H1 (cell line): ENCODE results near the gene LUC7L3. TPM values are rescaled to one million over a fixed set of nuclear protein-coding genes. Genes with fewer than 3 reads are reported as not detected.

Experiments used
- CTCF ChIA-PET: fragments of 300-600 bp; sonication (Branson Sonifier 250); formaldehyde crosslinking; loops from one replicate; lab custom pipeline; 2021; ENCODE audit not compliant: partially characterized antibody; lab: Charles Lee
- POLR2A ChIA-PET: fragments of 300-600 bp; sonication (Branson Sonifier 250); formaldehyde crosslinking; loops from one replicate; lab custom pipeline; 2021; ENCODE audit warnings: inconsistent platforms; ENCODE audit not compliant: partially characterized antibody; lab: Charles Lee
- DNase-seq, 2 experiments: peaks; one replicate each; pipeline versions ENCODE4 v3.0.0 to v3.0.0-alpha.2; 2010 to 2022; ENCODE audit warnings: low spot score in 2 of 2, low read depth in 1 of 2, mixed read lengths in 1 of 2
- FAIRE-seq: peaks from 2 replicates; lab custom pipeline; 2011; peaks lifted over from hg19 to GRCh38; lab: Jason Lieb, UNC
- H2AFZ ChIP-seq: 2 replicates; pipeline ENCODE4 v1.8.1; 2012; ENCODE audit warnings: low read length, inconsistent platforms
- H2AK5ac ChIP-seq: 2 replicates; pipeline ENCODE4 v1.6.1; 2013; ENCODE audit warnings: low read depth, low read length
- H2BK120ac ChIP-seq: replicated peaks from 2 replicates; pipeline ENCODE3; 2013; ENCODE audit warnings: low read depth, low read length, inconsistent platforms
- H2BK12ac ChIP-seq: 2 replicates; pipeline ENCODE4 v1.6.1; 2013; ENCODE audit warnings: low read depth, low read length
- H2BK15ac ChIP-seq: 2 replicates; pipeline ENCODE4 v1.6.1; 2013; ENCODE audit warnings: low read length
- H2BK20ac ChIP-seq: 2 replicates; pipeline ENCODE4 v1.6.1; 2013; ENCODE audit warnings: low read length
- H2BK5ac ChIP-seq: 2 replicates; pipeline ENCODE4 v1.6.1; 2013; ENCODE audit warnings: low read depth, low read length
- H3K14ac ChIP-seq: 2 replicates; pipeline ENCODE4 v1.6.1; 2013; ENCODE audit warnings: inconsistent platforms; ENCODE audit not compliant: insufficient read length
- H3K18ac ChIP-seq: 2 replicates; pipeline ENCODE4 v1.6.1; 2013; ENCODE audit warnings: low read length; ENCODE audit errors: extremely low read depth
- H3K23ac ChIP-seq: 2 replicates; pipeline ENCODE4 v1.6.1; 2013; ENCODE audit warnings: inconsistent platforms; ENCODE audit not compliant: insufficient read length
- H3K23me2 ChIP-seq: 2 replicates; pipeline ENCODE4 v1.6.1; 2013; ENCODE audit warnings: low read depth, low read length
- H3K27ac ChIP-seq: 2 replicates; pipeline ENCODE4 v1.6.1; 2011; ENCODE audit warnings: low read depth, low read length, inconsistent platforms
- H3K27me3 ChIP-seq, 4 experiments: replicated peaks in 1 of 4; 1 replicate in 1 of 4; 2 replicates in 3 of 4; pipeline versions ENCODE4 v1.6.1 to v1.8.1; 2011 to 2013; ENCODE audit warnings: low read length in 3 of 4, mild to moderate bottlenecking in 3 of 4, inconsistent platforms in 2 of 4, mixed read lengths in 2 of 4, moderate library complexity in 1 of 4; ENCODE audit not compliant: control insufficient read depth in 3 of 4, insufficient read depth in 3 of 4; ENCODE audit errors: extremely low read depth in 1 of 4
- H3K36me3 ChIP-seq, 4 experiments: 2 replicates each; pipeline versions ENCODE4 v1.6.1 to v1.8.1; 2011 to 2013; ENCODE audit warnings: mild to moderate bottlenecking in 4 of 4, low read length in 3 of 4, moderate library complexity in 2 of 4, control low read depth in 1 of 4, inconsistent platforms in 1 of 4; ENCODE audit not compliant: insufficient read depth in 4 of 4, control insufficient read depth in 2 of 4
- H3K4ac ChIP-seq: replicated peaks from 2 replicates; pipeline ENCODE3; 2013; ENCODE audit warnings: low read length, low read depth, mixed read lengths, inconsistent platforms; ENCODE audit not compliant: insufficient read length
- H3K4me1 ChIP-seq, 4 experiments: replicated peaks in 1 of 4; 1 replicate in 1 of 4; 2 replicates in 3 of 4; pipeline versions ENCODE4 v1.6.1 to v1.8.1; 2011 to 2013; ENCODE audit warnings: low read length in 3 of 4, inconsistent platforms in 2 of 4, mixed read lengths in 1 of 4; ENCODE audit not compliant: insufficient read depth in 4 of 4, control insufficient read depth in 3 of 4
- H3K4me2 ChIP-seq, 2 experiments: 2 replicates each; pipeline versions ENCODE4 v1.6.1 to v1.8.1; 2011 to 2013; ENCODE audit warnings: low read depth in 2 of 2, low read length in 2 of 2, control low read depth in 1 of 2, inconsistent platforms in 1 of 2, mild to moderate bottlenecking in 1 of 2; ENCODE audit not compliant: insufficient read depth in 1 of 2
- H3K4me3 ChIP-seq, 4 experiments: fragments of 200-600, 300-600 bp in 1 of 4; sonication (generic), shearing (Covaris generic), sonication (Bioruptor Twin) in 1 of 4; 2 replicates each; pipeline versions ENCODE4 v1.5.1 to v1.8.1; 2011 to 2016; ENCODE audit warnings: low read length in 4 of 4, low read depth in 3 of 4, control low read depth in 2 of 4, inconsistent platforms in 2 of 4, mild to moderate bottlenecking in 2 of 4, mixed read lengths in 1 of 4, moderate library complexity in 1 of 4; ENCODE audit not compliant: insufficient read depth in 2 of 4; ENCODE audit errors: extremely low read depth in 1 of 4
- H3K56ac ChIP-seq: replicated peaks from 2 replicates; pipeline ENCODE3; 2013; ENCODE audit warnings: low read depth, mild to moderate bottlenecking, mixed read lengths, low read length, inconsistent platforms; ENCODE audit not compliant: insufficient read length
- H3K79me1 ChIP-seq: 2 replicates; pipeline ENCODE4 v1.6.1; 2013; ENCODE audit warnings: low read depth, low read length, control low read depth
- H3K79me2 ChIP-seq, 2 experiments: 2 replicates each; pipeline versions ENCODE4 v1.6.1 to v1.8.1; 2012 to 2013; ENCODE audit warnings: low read length in 2 of 2, mild to moderate bottlenecking in 2 of 2, inconsistent platforms in 1 of 2; ENCODE audit not compliant: insufficient read depth in 2 of 2, control insufficient read depth in 1 of 2
- H3K9ac ChIP-seq, 4 experiments: replicated peaks in 1 of 4; 1 replicate in 1 of 4; 2 replicates in 3 of 4; pipeline versions ENCODE4 v1.6.1 to v1.8.1; 2011 to 2013; ENCODE audit warnings: low read depth in 3 of 4, low read length in 3 of 4, control low read depth in 2 of 4, mild to moderate bottlenecking in 2 of 4, moderate library complexity in 2 of 4, inconsistent platforms in 1 of 4; ENCODE audit errors: extremely low read depth in 1 of 4
- H3K9me3 ChIP-seq, 2 experiments: 2 replicates each; pipeline versions ENCODE4 v1.6.1 to v1.8.1; 2012 to 2013; ENCODE audit warnings: mild to moderate bottlenecking in 2 of 2, moderate library complexity in 2 of 2, control low read depth in 1 of 2, inconsistent platforms in 1 of 2, low read depth in 1 of 2, low read length in 1 of 2, mixed read lengths in 1 of 2; ENCODE audit not compliant: insufficient read depth in 2 of 2
- H4K20me1 ChIP-seq, 2 experiments: replicated peaks in 1 of 2; 2 replicates each; pipeline versions ENCODE3 to v1.8.1; 2011 to 2013; ENCODE audit warnings: inconsistent platforms in 2 of 2, low read length in 2 of 2, mild to moderate bottlenecking in 1 of 2; ENCODE audit not compliant: insufficient read depth in 2 of 2, control insufficient read depth in 1 of 2
- H4K5ac ChIP-seq: 2 replicates; pipeline ENCODE4 v1.6.1; 2013; ENCODE audit warnings: low read length, low read depth, mixed read lengths, inconsistent platforms; ENCODE audit not compliant: insufficient read length
- H4K8ac ChIP-seq: 2 replicates; pipeline ENCODE4 v1.8.0; 2013; ENCODE audit warnings: mild to moderate bottlenecking, moderate library complexity, low read length, inconsistent platforms; ENCODE audit not compliant: insufficient read depth; ENCODE audit errors: extremely low read depth
- H4K91ac ChIP-seq: replicated peaks from 2 replicates; pipeline ENCODE3; 2013; ENCODE audit warnings: low read length, mixed read lengths, inconsistent platforms; ENCODE audit not compliant: insufficient read length
- CBX8 ChIP-seq: fragments of 300-800, 300-1000 bp; sonication (generic); IDR thresholded peaks from 2 replicates; pipeline ENCODE4 v1.7.1; 2016; ENCODE audit warnings: low read depth, low read length, borderline replicate concordance
- CTBP2 ChIP-seq: IDR thresholded peaks from 2 replicates; pipeline ENCODE4 v1.7.0; 2011; ENCODE audit warnings: borderline replicate concordance, mild to moderate bottlenecking, moderate library complexity, mixed read lengths, low read length; ENCODE audit not compliant: insufficient read depth, insufficient read length
- EP300 ChIP-seq, 2 experiments: IDR thresholded peaks; 1 replicate in 1 of 2; 2 replicates in 1 of 2; pipeline ENCODE4 v1.6.1; 2011 to 2012; ENCODE audit warnings: low read depth in 2 of 2, low read length in 2 of 2, mild to moderate bottlenecking in 2 of 2, borderline replicate concordance in 1 of 2, inconsistent platforms in 1 of 2, moderate library complexity in 1 of 2
- NANOG ChIP-seq: IDR thresholded peaks from 2 replicates; pipeline ENCODE4 v1.6.1; 2011; ENCODE audit warnings: low read length, low read depth, mild to moderate bottlenecking, inconsistent platforms; ENCODE audit not compliant: insufficient read depth, poor library complexity, severe bottlenecking
- POLR2A ChIP-seq, 2 experiments: IDR thresholded peaks; 1 replicate in 1 of 2; 2 replicates in 1 of 2; pipeline ENCODE4 v1.6.1; 2011; ENCODE audit warnings: low read depth in 2 of 2, low read length in 2 of 2, mild to moderate bottlenecking in 2 of 2; ENCODE audit errors: control extremely low read depth in 1 of 2
- POLR2AphosphoS5 ChIP-seq: IDR thresholded peaks from 2 replicates; pipeline ENCODE4 v1.6.1; 2011; ENCODE audit warnings: low read depth, low read length
- WGBS, 2 experiments: shearing (Covaris generic) in 1 of 2; methylation state at CpG; one replicate each; pipeline versions ENCODE4 v1.1.6 to v1.1.7; 2013 to 2015; ENCODE audit warnings: low lambda C conversion rate in 2 of 2, mixed read lengths in 2 of 2, inconsistent platforms in 1 of 2, low coverage in 1 of 2, missing lambda C conversion rate in 1 of 2; ENCODE audit not compliant: insufficient replicate concordance in 2 of 2, insufficient coverage in 1 of 2, insufficient read length in 1 of 2; ENCODE audit errors: extremely low coverage in 1 of 2, missing lambda C conversion rate in 1 of 2; 5-methylcytosine and 5-hydroxymethylcytosine counted together
- polyA plus RNA-seq, 7 experiments: library from polyadenylated mRNA; depleted of rRNA in 3 of 7; stranded (reverse) in 5 of 7; unstranded in 2 of 7; fragments of >200 nt in 5 of 7; fragments of 200-250 nt in 2 of 7; gene quantifications; 1 replicate in 5 of 7; 2 replicates in 1 of 7; 4 replicates in 1 of 7; pipeline versions ENCODE4 v1.2.1 to v1.2.3, GENCODE V29; 2011 to 2013; ENCODE audit warnings: missing spikeins in 2 of 7, mixed read lengths in 2 of 7
- total RNA-seq: library from RNA; stranded (reverse); fragmentation: NEBNext Ultra II Directional; extraction: Animal tissue kit (Norgen Biotek cat#: 25700); gene quantifications from 2 replicates; pipeline ENCODE4 v1.2.1, GENCODE V29; 2021

The LUC7L3 gene
- total and polyA plus RNA-seq, 2 of the 8 experiments (the other 6 are each of a cell fraction or from before 2014, with no cell fraction given) = 102 to 126 TPM

DNA sequence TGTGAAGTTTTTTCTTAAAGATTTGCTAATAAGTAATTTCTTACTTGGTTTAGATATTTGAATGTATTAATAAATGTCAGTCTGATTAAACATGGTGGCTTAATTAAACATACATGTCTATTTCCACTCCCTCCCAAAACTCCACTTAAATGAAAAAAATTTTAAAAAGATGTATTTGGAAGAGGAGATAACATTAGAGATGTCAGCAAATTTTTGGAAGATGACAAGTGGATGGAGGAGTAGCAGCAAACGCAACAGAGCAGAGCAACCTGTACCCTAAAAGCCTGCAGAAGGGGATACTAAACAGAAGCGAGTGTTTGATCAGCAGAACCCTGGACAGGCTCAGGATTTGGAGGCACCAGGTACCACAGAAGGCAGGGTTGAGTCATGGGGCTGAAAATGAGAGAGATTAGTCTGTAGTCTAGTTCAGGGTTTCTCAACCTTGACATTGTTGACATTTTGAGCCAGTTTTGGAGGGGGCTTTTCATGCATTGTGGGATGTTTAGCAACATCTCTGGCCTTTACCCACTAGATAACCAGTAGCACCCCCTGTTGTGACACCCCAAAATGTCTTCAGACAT is 17.8 kb downstream of the LUC7L3 start:
- Histone ChIP-seq H3K27ac (no peak overlapping the region; the same call in 1 of the 2 replicates), H3K14ac (no peak overlapping the region), H2BK120ac (no peak overlapping the region), H3K18ac (no peak overlapping the region), H3K23me2 (no peaks in the 10 kb centered on the region), H2BK5ac (no peak overlapping the region), H4K8ac (no peak overlapping the region), H2BK15ac (no peak overlapping the region), H2BK20ac (no peak overlapping the region), H3K79me2 (peaks cover 17 to 80% of the 10 kb centered on the region in 2 experiments), H3K4me3 (no peak overlapping the region), H4K20me1 (peaks cover 9 to 20% of the 10 kb centered on the region in 2 experiments), H4K5ac (no peak overlapping the region), H3K56ac (no peak overlapping the region), H2AFZ (no peak overlapping the region), H3K27me3 (no peaks in the 10 kb centered on the region), H3K23ac (no peak overlapping the region), H2AK5ac (no peak overlapping the region), H4K91ac (no peak overlapping the region), H3K79me1 (no peaks in the 10 kb centered on the region; the same call in 1 of the 2 replicates), H3K9me3 (no peaks in the 10 kb centered on the region), H3K4ac (no peak overlapping the region), H3K9ac (no peak overlapping the region), H3K36me3 (peaks cover 16 to 54% (median 33%) of the 10 kb centered on the region in 4 experiments), H3K4me2 (no peak overlapping the region), H2BK12ac (no peak overlapping the region), H3K4me1 (no peaks in the 10 kb centered on the region)
- CTCF ChIA-PET = no interaction called here
- POLR2A ChIA-PET = no interaction called here
- FAIRE-seq (no peak), DNase-seq (no peak)
- 90% methylated on average over 2 of the region's 2 CpGs; no CpG with 5 or more reads in 1 of the 2 experiments for WGBS, 2 experiments
- TF ChIP-seq CTBP2 (no peak), POLR2A (IDR thresholded peaks at IDR 0.05; ENCODE audit: control extremely low read depth in 1 of 2, low read depth in 2 of 2, low read length in 2 of 2) (no peak), EP300 (IDR thresholded peaks at IDR 0.05; ENCODE audit: borderline replicate concordance in 1 of 2, low read depth in 2 of 2, low read length in 2 of 2) (no peak), NANOG (no peak), CBX8 (no peak), POLR2AphosphoS5 (no peak)
